Measurements from ENCODE around the gene PANX1. TPM values are rescaled to one million over a fixed set of nuclear protein-coding genes. Genes with fewer than 3 reads are reported as not detected.

PANX1 gene
- total and polyA plus RNA-seq, 2 donors (not counting 1 experiment from before 2014, with no cell fraction given): 51.7 to 54.5 TPM

GRCh38 chr11:94149431-94150017, 20.9 kb downstream of the PANX1 start:
- H3K27ac ChIP-seq (ENCODE audit: insufficient read depth, low read length): no peak overlapping the region
- no peak for TF ChIP-seq EZH2 (IDR thresholded peaks at IDR 0.05; ENCODE audit: low read length, missing control alignments)
- TF ChIP-seq, protein P1, sequence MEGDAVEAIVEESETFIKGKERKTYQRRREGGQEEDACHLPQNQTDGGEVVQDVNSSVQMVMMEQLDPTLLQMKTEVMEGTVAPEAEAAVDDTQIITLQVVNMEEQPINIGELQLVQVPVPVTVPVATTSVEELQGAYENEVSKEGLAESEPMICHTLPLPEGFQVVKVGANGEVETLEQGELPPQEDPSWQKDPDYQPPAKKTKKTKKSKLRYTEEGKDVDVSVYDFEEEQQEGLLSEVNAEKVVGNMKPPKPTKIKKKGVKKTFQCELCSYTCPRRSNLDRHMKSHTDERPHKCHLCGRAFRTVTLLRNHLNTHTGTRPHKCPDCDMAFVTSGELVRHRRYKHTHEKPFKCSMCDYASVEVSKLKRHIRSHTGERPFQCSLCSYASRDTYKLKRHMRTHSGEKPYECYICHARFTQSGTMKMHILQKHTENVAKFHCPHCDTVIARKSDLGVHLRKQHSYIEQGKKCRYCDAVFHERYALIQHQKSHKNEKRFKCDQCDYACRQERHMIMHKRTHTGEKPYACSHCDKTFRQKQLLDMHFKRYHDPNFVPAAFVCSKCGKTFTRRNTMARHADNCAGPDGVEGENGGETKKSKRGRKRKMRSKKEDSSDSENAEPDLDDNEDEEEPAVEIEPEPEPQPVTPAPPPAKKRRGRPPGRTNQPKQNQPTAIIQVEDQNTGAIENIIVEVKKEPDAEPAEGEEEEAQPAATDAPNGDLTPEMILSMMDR (conservative IDR thresholded peaks at IDR 0.05 in 1 of 2, IDR thresholded peaks at IDR 0.05 in 1 of 2; ENCODE audit: low read depth in 1 of 2, low read length in 2 of 2): no peak

GRCh38 chr11:94150056-94150455, 21.4 kb downstream of the PANX1 start:
- H2AFZ ChIP-seq (ENCODE audit: low read length): no peak overlapping the region
- peaks cover 54% of the 10 kb centered on the region for H3K79me2 ChIP-seq (ENCODE audit: control insufficient read depth, insufficient read depth, low read length)
- H3K4me1 ChIP-seq (ENCODE audit: control insufficient read depth, extremely low read depth, insufficient read depth, low read length): peaks cover 27% of the 10 kb centered on the region
- H3K4me3 ChIP-seq (replicated peaks in 1 of 4; ENCODE audit: control extremely low read depth in 1 of 4, insufficient read depth in 1 of 4, low read depth in 3 of 4, low read length in 4 of 4): no peak overlapping the region
- no peaks in the 10 kb centered on the region for H3K36me3 ChIP-seq (ENCODE audit: control insufficient read depth, insufficient read depth, low read length)
- H3K4me2 ChIP-seq (ENCODE audit: extremely low read depth, insufficient read depth, low read length): no peak overlapping the region
- no peak for DNase-seq (ENCODE audit: low read depth in 2 of 2)
- no peaks in the 10 kb centered on the region for H4K20me1 ChIP-seq (ENCODE audit: control insufficient read depth, extremely low read depth, insufficient read depth, low read length)
- no peak overlapping the region for H3K9ac ChIP-seq (ENCODE audit: insufficient read depth, low read length)
- TF ChIP-seq, protein P1 (conservative IDR thresholded peaks at IDR 0.05 in 1 of 2, IDR thresholded peaks at IDR 0.05 in 1 of 2; ENCODE audit: low read depth in 1 of 2, low read length in 2 of 2): no peak
- TF ChIP-seq EZH2 (IDR thresholded peaks at IDR 0.05; ENCODE audit: low read length, missing control alignments): no peak
- H3K27ac ChIP-seq (ENCODE audit: insufficient read depth, low read length): no peak overlapping the region
- no peaks in the 10 kb centered on the region for H3K27me3 ChIP-seq (ENCODE audit: control insufficient read depth, insufficient read depth, low read length)
- no peaks in the 10 kb centered on the region for H3K9me3 ChIP-seq (ENCODE audit: control insufficient read depth, insufficient read depth, low read depth, low read length)

More at GRCh38 chr11:94149431-94150017, 20.9 kb downstream of the PANX1 start:
- H3K9ac ChIP-seq (ENCODE audit: insufficient read depth, low read length): no peak overlapping the region
- H3K27me3 ChIP-seq (ENCODE audit: control insufficient read depth, insufficient read depth, low read length): no peaks in the 10 kb centered on the region
- no peak overlapping the region for H3K4me2 ChIP-seq (ENCODE audit: extremely low read depth, insufficient read depth, low read length)
- H3K36me3 ChIP-seq (ENCODE audit: control insufficient read depth, insufficient read depth, low read length): no peaks in the 10 kb centered on the region
- no peaks in the 10 kb centered on the region for H3K9me3 ChIP-seq (ENCODE audit: control insufficient read depth, insufficient read depth, low read depth, low read length)
- peaks cover 60% of the 10 kb centered on the region for H3K79me2 ChIP-seq (ENCODE audit: control insufficient read depth, insufficient read depth, low read length)
- no peak overlapping the region for H2AFZ ChIP-seq (ENCODE audit: low read length)
- peak; percentile 88 to 91 for DNase-seq (ENCODE audit: low read depth in 2 of 2)
- H3K4me1 ChIP-seq (ENCODE audit: control insufficient read depth, extremely low read depth, insufficient read depth, low read length): peaks cover 27% of the 10 kb centered on the region
- no peak overlapping the region for H3K4me3 ChIP-seq (replicated peaks in 1 of 4; ENCODE audit: control extremely low read depth in 1 of 4, insufficient read depth in 1 of 4, low read depth in 3 of 4, low read length in 4 of 4)
- no peaks in the 10 kb centered on the region for H4K20me1 ChIP-seq (ENCODE audit: control insufficient read depth, extremely low read depth, insufficient read depth, low read length)

GRCh38 chr11:94150704-94151685, 22.4 kb downstream of the PANX1 start:
- H3K27me3 ChIP-seq (ENCODE audit: control insufficient read depth, insufficient read depth, low read length): no peaks in the 10 kb centered on the region
- H3K36me3 ChIP-seq (ENCODE audit: control insufficient read depth, insufficient read depth, low read length): no peaks in the 10 kb centered on the region
- no peak for TF ChIP-seq EZH2 (IDR thresholded peaks at IDR 0.05; ENCODE audit: low read length, missing control alignments)
- TF ChIP-seq, protein P1 (conservative IDR thresholded peaks at IDR 0.05 in 1 of 2, IDR thresholded peaks at IDR 0.05 in 1 of 2; ENCODE audit: low read depth in 1 of 2, low read length in 2 of 2): no peak
- no peak overlapping the region for H2AFZ ChIP-seq (ENCODE audit: low read length)
- no peak overlapping the region for H3K4me2 ChIP-seq (ENCODE audit: extremely low read depth, insufficient read depth, low read length)
- no peak overlapping the region for H3K9ac ChIP-seq (ENCODE audit: insufficient read depth, low read length)
- peak in 1 of 2 donors; percentile 50 for DNase-seq (ENCODE audit: low read depth in 2 of 2)
- no peaks in the 10 kb centered on the region for H4K20me1 ChIP-seq (ENCODE audit: control insufficient read depth, extremely low read depth, insufficient read depth, low read length)
- no peak overlapping the region for H3K27ac ChIP-seq (ENCODE audit: insufficient read depth, low read length)
- H3K4me1 ChIP-seq (ENCODE audit: control insufficient read depth, extremely low read depth, insufficient read depth, low read length): peaks cover 27% of the 10 kb centered on the region
- H3K9me3 ChIP-seq (ENCODE audit: control insufficient read depth, insufficient read depth, low read depth, low read length): no peaks in the 10 kb centered on the region
- H3K79me2 ChIP-seq (ENCODE audit: control insufficient read depth, insufficient read depth, low read length): peaks cover 49% of the 10 kb centered on the region
- no peak overlapping the region for H3K4me3 ChIP-seq (replicated peaks in 1 of 4; ENCODE audit: control extremely low read depth in 1 of 4, insufficient read depth in 1 of 4, low read depth in 3 of 4, low read length in 4 of 4)
